Stimulated activated CD4-positive, alpha-beta T cell treated with anti-CD3 and anti-CD28 coated beads, Interleukin-12 subunit alpha, Interleukin-12 subunit beta, amount 100 ng/mL, for 4 hours (primary cell): ENCODE data around the gene U2SURP.
A peak's percentile ranks its signal among the peaks of the same experiment; 100 is the strongest.

ENCODE experiments used
- DNase-seq: peaks from one replicate; pipeline ENCODE4 v3.0.0-alpha.2; 2020

U2SURP gene

GRCh38 chr3:143001369-143002082 lies at the start of gene U2SURP:
Gene U2SURP (plus strand): TSS chr3:143001570. CDS start chr3:143001629, 59 bp downstream.
- peak; percentile 83 for DNase-seq

- DNase-seq: no peak
Observed at GRCh38 chr3:142951794-142952193, 49.6 kb upstream of the U2SURP start.

- DNase-seq: no peak
Observed at GRCh38 chr3:142952272-142953193, 48.8 kb upstream of the U2SURP start.

- DNase-seq: no peak
Observed at GRCh38 chr3:142953443-142953842, 47.9 kb upstream of the U2SURP start.

- DNase-seq: no peak
Observed at GRCh38 chr3:142958707-142959106, 42.7 kb upstream of the U2SURP start.

- DNase-seq: no peak
Observed at GRCh38 chr3:142960322-142960850, 41.0 kb upstream of the U2SURP start.

GRCh38 chr3:142961539-142961938 lies 39.8 kb upstream of the U2SURP start:
- DNase-seq: no peak

- no peak for DNase-seq
Observed at GRCh38 chr3:142962175-142962519, 39.2 kb upstream of the U2SURP start.

- no peak for DNase-seq
Observed at GRCh38 chr3:142962520-142963233, 38.7 kb upstream of the U2SURP start.

GRCh38 chr3:142963234-142963515 lies 38.2 kb upstream of the U2SURP start:
- DNase-seq: no peak

GRCh38 chr3:142963516-142964448 lies 37.6 kb upstream of the U2SURP start, which contains the start of gene PAQR9:
Gene PAQR9 (minus strand): TSS chr3:142963674. CDS start chr3:142963336, 338 bp downstream.
- DNase-seq: no peak

- DNase-seq: no peak
Observed at GRCh38 chr3:142965581-142965980, 35.8 kb upstream of the U2SURP start.

- no peak for DNase-seq
Observed at GRCh38 chr3:142966808-142967207, 34.6 kb upstream of the U2SURP start.

GRCh38 chr3:142968319-142969025 lies 32.9 kb upstream of the U2SURP start:
- no peak for DNase-seq

- DNase-seq: no peak
Observed at GRCh38 chr3:142971431-142971830, 29.9 kb upstream of the U2SURP start.

GRCh38 chr3:142972092-142972753 lies 29.1 kb upstream of the U2SURP start:
- no peak for DNase-seq

- DNase-seq: no peak
Observed at GRCh38 chr3:142973217-142974009, 28.0 kb upstream of the U2SURP start.

- no peak for DNase-seq
Observed at GRCh38 chr3:142975316-142975995, 25.9 kb upstream of the U2SURP start.

GRCh38 chr3:142976621-142977398 lies 24.6 kb upstream of the U2SURP start:
- no peak for DNase-seq
